ENCODE data around the gene PARN.

Gene PARN

GRCh38 chr16:14618566-14618965 lies 11.5 kb downstream of the PARN start:
- CTCF ChIA-PET, result no interaction called here
- POLR2A ChIA-PET, result no interaction called here
- TF ChIP-seq CTCF (IDR thresholded peaks at IDR 0.05; ENCODE audit: control extremely low read depth, extremely low read depth, low read depth, missing control alignments), result no peak
- DNase-seq (ENCODE audit: extremely low spot score), result no peak

GRCh38 chr16:14616280-14616679 lies 13.8 kb downstream of the PARN start:
- ChIA-PET POLR2A (no interaction called here), CTCF (interaction anchor here (0.7 kb wide), 1 partner anchor 9 kb away, joined by 4 read pairs; no protein-coding TSS in a partner anchor)
- no peak for TF ChIP-seq CTCF (IDR thresholded peaks at IDR 0.05; ENCODE audit: control extremely low read depth, extremely low read depth, low read depth, missing control alignments)
- DNase-seq (ENCODE audit: extremely low spot score), result no peak

GRCh38 chr16:14613991-14614390 lies 16.1 kb downstream of the PARN start:
- CTCF ChIA-PET, result no interaction called here

GRCh38 chr16:14611660-14612059 lies 18.4 kb downstream of the PARN start:
- no peak for DNase-seq (ENCODE audit: extremely low spot score)
- TF ChIP-seq CTCF (IDR thresholded peaks at IDR 0.05; ENCODE audit: control extremely low read depth, extremely low read depth, low read depth, missing control alignments), result no peak
- POLR2A ChIA-PET, result no interaction called here
- CTCF ChIA-PET, result interaction anchor here (1.3 to 1.5 kb wide), 2 partner anchors 9 to 12 kb away, joined by 4 to 7 read pairs; no protein-coding TSS in a partner anchor

More at GRCh38 chr16:14613991-14614390, 16.1 kb downstream of the PARN start:
- POLR2A ChIA-PET, result no interaction called here
- TF ChIP-seq CTCF (IDR thresholded peaks at IDR 0.05; ENCODE audit: control extremely low read depth, extremely low read depth, low read depth, missing control alignments), result no peak
- no peak for DNase-seq (ENCODE audit: extremely low spot score)

GRCh38 chr16:14609716-14610115 lies 20.3 kb downstream of the PARN start:
- DNase-seq (ENCODE audit: extremely low spot score), result no peak
- TF ChIP-seq CTCF (IDR thresholded peaks at IDR 0.05; ENCODE audit: control extremely low read depth, extremely low read depth, low read depth, missing control alignments), result no peak
- CTCF ChIA-PET, result interaction anchor here (1.3 to 1.5 kb wide), 2 partner anchors 10 to 16 kb away, joined by 4 to 7 read pairs; no protein-coding TSS in a partner anchor
- POLR2A ChIA-PET, result interaction anchor here (0.6 to 0.7 kb wide), 2 partner anchors 41 to 259 kb away, joined by 3 to 4 read pairs; no protein-coding TSS in a partner anchor

GRCh38 chr16:14608604-14609003 lies 21.5 kb downstream of the PARN start:
- CTCF ChIA-PET, result interaction anchor here (1.3 to 1.5 kb wide), 2 partner anchors 17 to 689 kb away, joined by 4 read pairs; partner anchors contain the start of gene ERCC4

More at GRCh38 chr16:14608604-14609003, 21.5 kb downstream of the PARN start:
- POLR2A ChIA-PET, result no interaction called here
- TF ChIP-seq CTCF (IDR thresholded peaks at IDR 0.05; ENCODE audit: control extremely low read depth, extremely low read depth, low read depth, missing control alignments), result no peak
- no peak for DNase-seq (ENCODE audit: extremely low spot score)

Data from GM10248 (cell line).